GM19043 (cell line): ENCODE measurements around the gene TAOK3.

Source experiments
- ATAC-seq: cut with Tn5 transposase; IDR thresholded peaks from one replicate; pipeline ENCODE4 v1.9.1; 2021; ENCODE audit warnings: low read depth; ENCODE audit not compliant: unreplicated experiment

The TAOK3 gene

GRCh38 chr12:118237052-118237665 lies 135.5 kb downstream of the TAOK3 start:
- ATAC-seq, result peak; percentile 89

GRCh38 chr12:118220702-118221101 lies 152.0 kb downstream of the TAOK3 start:
- no peak for ATAC-seq

DNA sequence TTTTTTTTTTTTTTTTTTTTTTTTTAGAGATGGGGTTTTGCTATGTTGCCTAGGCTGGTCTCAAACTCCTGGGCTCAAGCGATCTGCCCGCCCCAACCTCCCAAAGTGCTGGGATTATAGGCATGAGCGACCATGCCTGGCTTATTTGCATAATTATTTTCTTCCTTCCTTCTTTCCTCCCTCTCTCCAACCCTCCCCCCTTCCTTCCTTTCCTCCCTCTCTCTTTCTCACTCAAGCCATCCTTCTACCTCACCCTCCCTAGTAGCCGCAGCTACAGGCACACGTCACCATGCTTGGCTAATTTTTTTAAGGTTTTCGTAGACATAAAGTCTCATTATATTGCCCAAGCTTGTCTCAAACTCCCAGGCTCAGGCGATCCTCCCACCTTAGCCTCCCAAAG lies 152.9 kb downstream of the TAOK3 start:
- ATAC-seq, result peak; percentile 47

DNA sequence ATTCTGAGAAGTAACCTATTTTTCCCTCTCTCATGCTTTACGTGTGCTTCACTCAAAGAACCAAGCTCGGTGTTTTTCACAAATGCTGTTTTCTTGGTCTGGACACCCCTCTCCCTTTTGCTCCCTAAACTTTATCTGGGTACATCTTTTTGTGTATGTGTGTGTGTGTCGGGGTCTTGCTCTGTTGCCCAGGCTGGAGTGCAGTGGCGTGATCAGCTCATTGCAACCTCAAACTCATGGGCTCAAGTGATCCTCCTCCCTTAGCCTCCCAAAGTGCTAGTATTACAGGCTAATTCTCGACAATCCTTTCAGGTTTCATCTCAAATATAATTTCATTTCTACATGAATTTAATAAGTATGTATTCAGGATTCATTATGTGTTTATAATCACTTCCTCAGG lies 153.6 kb downstream of the TAOK3 start:
- no peak for ATAC-seq

GRCh38 chr12:118213452-118213851 lies 159.3 kb downstream of the TAOK3 start:
- ATAC-seq, result no peak

- no peak for ATAC-seq
These were observed 160.1 kb downstream of the TAOK3 start for GRCh38 chr12:118212606-118213005.

- ATAC-seq, result no peak
These were observed 166.6 kb downstream of the TAOK3 start for GRCh38 chr12:118206107-118206412.

- ATAC-seq, result no peak
These were observed 178.7 kb downstream of the TAOK3 start for GRCh38 chr12:118193958-118194357.

DNA sequence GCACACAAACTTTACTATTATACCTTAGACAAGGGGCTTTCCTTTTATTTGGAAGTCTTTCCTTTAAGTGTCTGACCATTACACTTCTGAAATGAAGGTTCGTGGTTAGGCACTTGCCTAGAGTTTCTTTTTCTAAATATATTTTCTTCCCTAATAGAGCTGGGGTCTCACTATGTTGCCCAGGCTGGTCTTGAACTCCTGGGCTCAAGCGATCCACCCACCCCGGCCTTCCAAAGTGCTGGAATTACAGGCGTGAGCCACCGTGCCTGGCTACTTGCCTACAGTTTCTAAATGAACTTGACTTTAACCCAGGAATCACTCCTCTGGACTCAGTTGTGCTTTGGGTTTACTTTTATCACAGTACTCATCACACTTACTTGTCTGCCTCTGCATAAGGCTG lies 179.2 kb downstream of the TAOK3 start:
- ATAC-seq, result no peak

- no peak for ATAC-seq
These were observed 182.4 kb downstream of the TAOK3 start for GRCh38 chr12:118190266-118190665.

DNA sequence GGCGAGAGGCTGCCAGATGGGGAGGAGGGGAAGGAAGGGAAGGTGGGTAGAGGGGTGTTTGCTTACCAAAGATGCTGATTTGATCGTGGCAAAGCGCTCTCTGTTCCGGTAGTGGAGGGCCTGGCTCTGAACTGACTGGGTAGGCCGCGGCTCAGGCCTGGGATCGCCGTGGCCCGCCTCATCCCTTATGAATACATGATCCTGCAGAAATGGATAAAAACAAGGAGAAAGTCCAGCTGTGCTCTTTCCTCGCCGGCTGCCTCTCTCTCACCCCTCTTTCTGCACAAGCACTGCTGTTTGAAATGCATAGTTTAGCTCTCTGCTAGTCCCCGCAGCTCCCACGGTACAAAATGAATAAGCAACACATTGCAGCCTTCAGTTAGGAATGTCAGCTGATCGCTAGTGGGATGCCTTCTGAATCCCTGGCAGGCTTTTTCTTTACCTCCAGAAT lies 182.9 kb downstream of the TAOK3 start:
- no peak for ATAC-seq

- no peak for ATAC-seq
These were observed 183.9 kb downstream of the TAOK3 start for GRCh38 chr12:118188690-118189371.

DNA sequence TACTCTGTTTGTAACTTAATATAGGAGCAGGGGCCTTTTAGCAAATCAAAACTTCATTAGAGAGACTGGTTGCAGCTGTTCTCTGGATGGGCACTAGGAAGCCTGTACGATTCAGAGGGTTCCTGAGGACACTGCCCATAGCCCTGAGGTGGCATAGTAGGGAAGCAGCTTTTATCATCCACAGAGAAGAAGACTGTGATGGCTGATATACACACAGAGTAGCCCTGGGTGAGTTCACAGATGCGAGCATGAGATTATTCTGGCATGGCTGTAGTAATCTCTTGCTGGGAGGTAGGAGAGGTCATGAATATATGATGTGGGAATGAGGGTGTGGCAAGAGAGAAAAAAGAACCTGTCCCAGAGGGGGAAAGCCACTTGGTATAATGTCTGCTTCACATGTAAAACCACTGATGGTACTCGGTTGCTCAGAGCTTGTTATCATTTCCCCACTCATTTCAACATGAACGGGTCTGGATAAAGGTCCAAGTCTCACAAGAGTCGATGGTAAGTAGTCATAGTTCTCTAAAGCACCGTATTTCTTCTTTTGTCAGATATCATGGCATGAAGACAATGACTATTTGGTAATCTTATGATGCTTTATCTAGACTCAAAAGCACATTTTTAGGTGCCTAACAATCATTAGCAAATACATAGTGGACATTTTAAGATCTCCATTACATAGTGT lies 184.8 kb downstream of the TAOK3 start:
- no peak for ATAC-seq

- ATAC-seq, result no peak
These were observed 186.9 kb downstream of the TAOK3 start for GRCh38 chr12:118185602-118186397.

DNA sequence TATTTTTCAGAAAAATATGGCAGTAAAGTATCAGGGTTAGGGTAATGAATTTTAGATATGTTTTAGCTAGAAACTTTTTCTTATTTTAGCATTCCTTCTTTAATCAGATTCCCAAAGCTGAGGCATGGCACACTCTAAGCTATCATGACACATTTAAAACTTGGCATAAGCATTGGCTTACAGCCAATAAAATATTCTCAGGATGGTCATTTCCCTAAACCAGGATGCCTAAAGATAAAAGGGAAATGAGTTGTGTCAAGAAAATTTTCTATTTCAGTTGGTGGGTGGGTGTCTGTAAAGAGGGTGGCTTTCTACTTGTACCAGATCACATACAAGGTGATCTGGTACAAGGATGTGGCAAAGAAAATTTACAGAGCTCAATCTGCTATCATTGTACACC lies 189.0 kb downstream of the TAOK3 start:
- ATAC-seq, result no peak

DNA sequence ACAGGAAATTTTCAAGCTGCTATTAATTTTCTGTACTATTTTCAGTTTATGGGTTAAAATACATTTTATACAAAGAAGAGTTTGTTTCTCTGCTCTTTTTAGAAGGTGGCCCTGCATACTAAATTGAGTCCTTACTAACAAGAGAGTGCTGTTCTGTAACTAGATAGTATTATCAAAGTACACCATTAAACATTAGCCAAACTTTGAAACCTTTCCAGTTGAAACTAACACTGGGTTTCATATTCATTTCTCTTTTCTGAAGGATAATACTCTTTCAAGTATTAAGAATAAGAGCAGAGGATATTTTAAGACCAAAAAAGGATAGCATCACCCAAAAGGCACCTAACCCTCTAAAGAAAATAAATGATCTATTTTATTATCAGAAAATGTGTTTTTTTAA lies 189.6 kb downstream of the TAOK3 start:
- ATAC-seq, result peak; percentile 50

GRCh38 chr12:118175823-118176447 lies 196.8 kb downstream of the TAOK3 start:
- peak; percentile 95 for ATAC-seq

- peak; percentile 99 for ATAC-seq
These were observed 205.8 kb downstream of the TAOK3 start for GRCh38 chr12:118166946-118167345.

DNA sequence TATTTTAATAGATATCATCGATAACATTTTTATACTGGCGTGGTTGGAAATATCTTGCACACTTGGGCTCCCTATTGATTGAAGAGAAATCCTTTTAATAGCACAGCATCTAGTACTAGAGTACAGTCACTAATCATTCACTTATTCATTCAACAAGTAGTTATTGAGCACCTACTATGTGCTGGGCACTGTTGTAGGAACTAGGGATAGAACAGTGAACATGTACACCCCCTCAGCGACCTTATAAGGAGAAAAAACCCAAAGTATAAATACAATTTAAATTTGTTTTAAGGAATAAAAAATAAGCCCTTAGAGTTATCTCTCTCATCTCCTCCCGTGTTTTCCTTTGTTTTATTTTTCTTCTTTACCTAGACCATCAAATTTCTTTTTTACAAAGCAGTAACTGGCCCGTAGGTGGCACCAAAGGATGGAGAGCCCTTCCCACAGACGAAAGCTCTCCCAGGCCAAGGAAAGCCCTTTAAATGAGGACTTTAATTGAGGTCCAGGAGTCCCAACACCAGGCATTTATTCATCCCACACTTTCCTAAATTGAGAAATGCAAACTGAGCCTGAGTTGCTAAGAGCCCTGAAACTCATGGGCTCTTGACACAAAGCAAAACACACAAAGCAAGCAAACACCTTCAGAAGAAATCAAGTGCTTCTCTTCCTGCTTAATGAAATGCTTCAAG lies 207.8 kb downstream of the TAOK3 start:
- ATAC-seq, result no peak

GRCh38 chr12:118160536-118160935 lies 212.2 kb downstream of the TAOK3 start:
- no peak for ATAC-seq
